ENCODE results near the gene OVCH2. TPM values are rescaled to one million over a fixed set of nuclear protein-coding genes. Genes with fewer than 3 reads are reported as not detected.

The OVCH2 gene
- total RNA-seq, 1 donor from 2014 or later: 0.89 TPM

GRCh38 chr11:7688238-7688826, 17.9 kb downstream of the OVCH2 start:
- H3K36me3 Mint-ChIP-seq: no peaks in the 10 kb centered on the region

GRCh38 chr11:7687386-7687785, 18.9 kb downstream of the OVCH2 start:
- H3K4me1 Mint-ChIP-seq (ENCODE audit: unreplicated experiment): peaks cover 16% of the 10 kb centered on the region
- H3K27me3 Mint-ChIP-seq: no peaks in the 10 kb centered on the region
- H3K4me3 Mint-ChIP-seq: no peak overlapping the region
- no peak for TF ChIP-seq CTCF (conservative IDR thresholded peaks at IDR 0.05)
- no peak overlapping the region for H3K27ac Mint-ChIP-seq
- H3K9me3 Mint-ChIP-seq: no peaks in the 10 kb centered on the region
- H3K36me3 Mint-ChIP-seq: no peaks in the 10 kb centered on the region
- DNase-seq (ENCODE audit: extremely low spot score, unreplicated experiment): no peak

More at GRCh38 chr11:7688238-7688826, 17.9 kb downstream of the OVCH2 start:
- peak; percentile 93 for TF ChIP-seq CTCF (conservative IDR thresholded peaks at IDR 0.05)
- H3K27ac Mint-ChIP-seq: peak overlapping the region; percentile 50
- DNase-seq (ENCODE audit: extremely low spot score, unreplicated experiment): no peak
- H3K9me3 Mint-ChIP-seq: no peaks in the 10 kb centered on the region
- no peaks in the 10 kb centered on the region for H3K27me3 Mint-ChIP-seq
- H3K4me3 Mint-ChIP-seq: no peak overlapping the region
- H3K4me1 Mint-ChIP-seq (ENCODE audit: unreplicated experiment): peaks cover 16% of the 10 kb centered on the region

- no peak for DNase-seq (ENCODE audit: extremely low spot score, unreplicated experiment)
- H3K27me3 Mint-ChIP-seq: no peaks in the 10 kb centered on the region
- TF ChIP-seq CTCF (conservative IDR thresholded peaks at IDR 0.05): no peak
- H3K4me1 Mint-ChIP-seq (ENCODE audit: unreplicated experiment): peaks cover 10% of the 10 kb centered on the region
- no peak overlapping the region for H3K27ac Mint-ChIP-seq
- no peak overlapping the region for H3K4me3 Mint-ChIP-seq
- no peaks in the 10 kb centered on the region for H3K9me3 Mint-ChIP-seq
- no peaks in the 10 kb centered on the region for H3K36me3 Mint-ChIP-seq
Observed at GRCh38 chr11:7686761-7687160, 19.5 kb downstream of the OVCH2 start.

GRCh38 chr11:7683571-7683970, 22.7 kb downstream of the OVCH2 start:
- peaks cover 10% of the 10 kb centered on the region for H3K4me1 Mint-ChIP-seq (ENCODE audit: unreplicated experiment)
- no peak for DNase-seq (ENCODE audit: extremely low spot score, unreplicated experiment)
- H3K9me3 Mint-ChIP-seq: no peaks in the 10 kb centered on the region
- H3K27me3 Mint-ChIP-seq: no peaks in the 10 kb centered on the region
- TF ChIP-seq CTCF (conservative IDR thresholded peaks at IDR 0.05): no peak
- no peaks in the 10 kb centered on the region for H3K36me3 Mint-ChIP-seq
- no peak overlapping the region for H3K4me3 Mint-ChIP-seq
- H3K27ac Mint-ChIP-seq: no peak overlapping the region

- peak overlapping the region; percentile 48 for H3K27ac Mint-ChIP-seq
- no peaks in the 10 kb centered on the region for H3K9me3 Mint-ChIP-seq
- peaks cover 47% of the 10 kb centered on the region for H3K4me1 Mint-ChIP-seq (ENCODE audit: unreplicated experiment)
Observed at GRCh38 chr11:7677796-7678201, 28.5 kb downstream of the OVCH2 start.

More at GRCh38 chr11:7677796-7678201, 28.5 kb downstream of the OVCH2 start:
- TF ChIP-seq CTCF (conservative IDR thresholded peaks at IDR 0.05): no peak
- Mint-ChIP-seq H3K27me3 (peaks cover 4% of the 10 kb centered on the region), H3K4me3 (peak overlapping the region; percentile 34), H3K36me3 (no peaks in the 10 kb centered on the region)
- no peak for DNase-seq (ENCODE audit: extremely low spot score, unreplicated experiment)
